Liver (tissue), 9 donors: ENCODE data around the gene FAM53B. TPM values are rescaled to one million over a fixed set of nuclear protein-coding genes. Genes with fewer than 3 reads are reported as not detected.

ENCODE experiments used
- DNase-seq: peaks from one replicate; pipeline ENCODE4 v3.0.0-alpha.2; 2017; ENCODE audit warnings: low spot score
- H3K27ac ChIP-seq, 2 donors: one replicate each; pipeline ENCODE4 v1.7.0; 2013; ENCODE audit warnings: inconsistent platforms in 2 of 2, low read length in 2 of 2, control low read depth in 1 of 2, low read depth in 1 of 2, mild to moderate bottlenecking in 1 of 2
- H3K27me3 ChIP-seq, 4 donors: one replicate each; pipeline versions ENCODE4 v1.6.1 to v1.7.0; 2013; ENCODE audit warnings: low read length in 3 of 4, inconsistent platforms in 1 of 4, mild to moderate bottlenecking in 1 of 4, moderate library complexity in 1 of 4; ENCODE audit not compliant: control insufficient read depth in 4 of 4, insufficient read depth in 4 of 4
- H3K36me3 ChIP-seq, 4 donors: one replicate each; pipeline versions ENCODE4 v1.6.1 to v1.7.0; 2013; ENCODE audit warnings: low read length in 3 of 4, mild to moderate bottlenecking in 3 of 4, low read depth in 1 of 4, moderate library complexity in 1 of 4; ENCODE audit not compliant: control insufficient read depth in 4 of 4, insufficient read depth in 3 of 4
- H3K4me1 ChIP-seq, 4 donors: one replicate each; pipeline versions ENCODE4 v1.6.1 to v1.7.0; 2013; ENCODE audit warnings: low read length in 3 of 4, mild to moderate bottlenecking in 3 of 4, moderate library complexity in 1 of 4; ENCODE audit not compliant: control insufficient read depth in 4 of 4, insufficient read depth in 4 of 4
- H3K4me3 ChIP-seq, 3 donors: one replicate each; pipeline versions ENCODE4 v1.6.1 to v1.7.0; 2013; ENCODE audit warnings: low read length in 3 of 3, control low read depth in 1 of 3, low read depth in 1 of 3, mild to moderate bottlenecking in 1 of 3
- H3K9ac ChIP-seq, 2 donors: one replicate each; pipeline ENCODE4 v1.7.0; 2013; ENCODE audit warnings: low read length in 2 of 2, mild to moderate bottlenecking in 2 of 2, moderate library complexity in 2 of 2, control low read depth in 1 of 2, low read depth in 1 of 2
- H3K9me3 ChIP-seq, 4 donors: one replicate each; pipeline versions ENCODE4 v1.6.1 to v1.7.0; 2013; ENCODE audit warnings: low read length in 3 of 4; ENCODE audit not compliant: control insufficient read depth in 4 of 4
- ATF3 ChIP-seq: IDR thresholded peaks from 2 replicates; pipeline ENCODE4 v1.6.1; 2016; ENCODE audit warnings: antibody characterized with exemption
- EGR1 ChIP-seq, 2 donors: IDR thresholded peaks; 2 replicates each; pipeline ENCODE4 v1.6.1; 2016 to 2018; ENCODE audit warnings: antibody characterized with exemption in 2 of 2, low read depth in 2 of 2
- FOXA1 ChIP-seq: IDR thresholded peaks from 2 replicates; pipeline ENCODE4 v1.6.1; 2016; ENCODE audit warnings: antibody characterized with exemption
- FOXA2 ChIP-seq: IDR thresholded peaks from 2 replicates; pipeline ENCODE4 v1.6.1; 2016; ENCODE audit warnings: antibody characterized with exemption
- GABPA ChIP-seq, 2 donors: IDR thresholded peaks in 1 of 2; conservative IDR thresholded peaks in 1 of 2; 2 replicates each; pipeline ENCODE4 v1.6.1; 2016; ENCODE audit warnings: antibody characterized with exemption in 2 of 2, mild to moderate bottlenecking in 1 of 2, moderate library complexity in 1 of 2
- HNF4A ChIP-seq, 2 donors: conservative IDR thresholded peaks; 2 replicates each; pipeline ENCODE4 v1.6.1; 2016; ENCODE audit warnings: antibody characterized with exemption in 2 of 2, mild to moderate bottlenecking in 2 of 2
- HNF4G ChIP-seq: IDR thresholded peaks from 2 replicates; pipeline ENCODE4 v1.6.1; 2016; ENCODE audit warnings: antibody characterized with exemption
- JUND ChIP-seq, 2 donors: IDR thresholded peaks; 2 replicates each; pipeline ENCODE4 v1.6.1; 2016; ENCODE audit warnings: antibody characterized with exemption in 2 of 2
- MAX ChIP-seq: IDR thresholded peaks from 2 replicates; pipeline ENCODE4 v1.6.1; 2016; ENCODE audit warnings: antibody characterized with exemption
- NR2F2 ChIP-seq: IDR thresholded peaks from 2 replicates; pipeline ENCODE4 v1.6.1; 2016; ENCODE audit warnings: antibody characterized with exemption
- RAD21 ChIP-seq, 2 donors: IDR thresholded peaks; 2 replicates each; pipeline ENCODE4 v1.6.1; 2016; ENCODE audit warnings: antibody characterized with exemption in 2 of 2, mild to moderate bottlenecking in 2 of 2
- RXRA ChIP-seq, 2 donors: IDR thresholded peaks; 2 replicates each; pipeline ENCODE4 v1.6.1; 2017 to 2018; ENCODE audit warnings: antibody characterized with exemption in 2 of 2, mild to moderate bottlenecking in 1 of 2
- SP1 ChIP-seq: IDR thresholded peaks from 2 replicates; pipeline ENCODE4 v1.6.1; 2018; ENCODE audit warnings: antibody characterized with exemption, mild to moderate bottlenecking
- TAF1 ChIP-seq: conservative IDR thresholded peaks from 2 replicates; pipeline ENCODE4 v1.6.1; 2016; ENCODE audit warnings: antibody characterized with exemption, mild to moderate bottlenecking
- YY1 ChIP-seq: IDR thresholded peaks from 2 replicates; pipeline ENCODE4 v1.6.1; 2016; ENCODE audit warnings: antibody characterized with exemption, mild to moderate bottlenecking
- ZBTB33 ChIP-seq: IDR thresholded peaks from 2 replicates; pipeline ENCODE4 v1.6.1; 2016; ENCODE audit warnings: antibody characterized with exemption
- WGBS: extraction: QIAGEN DNeasy Blood & Tissue Kit; methylation state at CpG from one replicate; pipeline ENCODE4 v1.1.7; 2013; 5-methylcytosine and 5-hydroxymethylcytosine counted together
- polyA plus RNA-seq, 2 donors: library from polyadenylated mRNA; stranded (reverse) in 1 of 2; unstranded in 1 of 2; fragments of 200-250 nt in 1 of 2; fragments of >200 nt in 1 of 2; fragmentation: Nextera tagmentation in 1 of 2; extraction: Ambion mirVana in 1 of 2; gene quantifications; one replicate each; pipeline versions ENCODE4 v1.2.1 to v1.2.3, GENCODE V29; 2013 to 2015
- total RNA-seq, 2 donors: library from RNA; depleted of rRNA; stranded (reverse); fragments of >200 nt; gene quantifications; one replicate each; pipeline ENCODE4 v1.2.3, GENCODE V29; 2014
- TF ChIP-seq, protein P1 (sequence below): IDR thresholded peaks from 2 replicates; pipeline ENCODE4 v1.6.1; 2016; ENCODE audit warnings: antibody characterized with exemption, mild to moderate bottlenecking
- donor health status: healthy.
- donor health status: healthy.
- donor health status: healthy.
- donor health status: healthy.
- donor health status: healthy.

FAM53B gene
- total and polyA plus RNA-seq, 4 donors = 1.1 to 24.0 (median 6.3) TPM

- no peaks in the 10 kb centered on the region for H3K27me3 ChIP-seq
- peak overlapping the region; percentile 43 to 70 for H3K27ac ChIP-seq
- H3K4me1 ChIP-seq = peaks cover 7 to 35% (median 20%) of the 10 kb centered on the region in 4 donors
- no peak overlapping the region for H3K4me3 ChIP-seq
- 96% methylated on average over 13 of the region's 13 CpGs for WGBS
- H3K36me3 ChIP-seq = no peaks in the 10 kb centered on the region
- DNase-seq = no peak
- no peak for TF ChIP-seq RAD21 (IDR thresholded peaks at IDR 0.05)
- TF ChIP-seq TAF1 = no peak
- TF ChIP-seq EGR1 (IDR thresholded peaks at IDR 0.05; ENCODE audit: low read depth in 2 of 2) = no peak
- TF ChIP-seq YY1 = no peak
- no peak for TF ChIP-seq GABPA (IDR thresholded peaks at IDR 0.05 in 1 of 2, conservative IDR thresholded peaks at IDR 0.05 in 1 of 2)
- TF ChIP-seq, protein P1, sequence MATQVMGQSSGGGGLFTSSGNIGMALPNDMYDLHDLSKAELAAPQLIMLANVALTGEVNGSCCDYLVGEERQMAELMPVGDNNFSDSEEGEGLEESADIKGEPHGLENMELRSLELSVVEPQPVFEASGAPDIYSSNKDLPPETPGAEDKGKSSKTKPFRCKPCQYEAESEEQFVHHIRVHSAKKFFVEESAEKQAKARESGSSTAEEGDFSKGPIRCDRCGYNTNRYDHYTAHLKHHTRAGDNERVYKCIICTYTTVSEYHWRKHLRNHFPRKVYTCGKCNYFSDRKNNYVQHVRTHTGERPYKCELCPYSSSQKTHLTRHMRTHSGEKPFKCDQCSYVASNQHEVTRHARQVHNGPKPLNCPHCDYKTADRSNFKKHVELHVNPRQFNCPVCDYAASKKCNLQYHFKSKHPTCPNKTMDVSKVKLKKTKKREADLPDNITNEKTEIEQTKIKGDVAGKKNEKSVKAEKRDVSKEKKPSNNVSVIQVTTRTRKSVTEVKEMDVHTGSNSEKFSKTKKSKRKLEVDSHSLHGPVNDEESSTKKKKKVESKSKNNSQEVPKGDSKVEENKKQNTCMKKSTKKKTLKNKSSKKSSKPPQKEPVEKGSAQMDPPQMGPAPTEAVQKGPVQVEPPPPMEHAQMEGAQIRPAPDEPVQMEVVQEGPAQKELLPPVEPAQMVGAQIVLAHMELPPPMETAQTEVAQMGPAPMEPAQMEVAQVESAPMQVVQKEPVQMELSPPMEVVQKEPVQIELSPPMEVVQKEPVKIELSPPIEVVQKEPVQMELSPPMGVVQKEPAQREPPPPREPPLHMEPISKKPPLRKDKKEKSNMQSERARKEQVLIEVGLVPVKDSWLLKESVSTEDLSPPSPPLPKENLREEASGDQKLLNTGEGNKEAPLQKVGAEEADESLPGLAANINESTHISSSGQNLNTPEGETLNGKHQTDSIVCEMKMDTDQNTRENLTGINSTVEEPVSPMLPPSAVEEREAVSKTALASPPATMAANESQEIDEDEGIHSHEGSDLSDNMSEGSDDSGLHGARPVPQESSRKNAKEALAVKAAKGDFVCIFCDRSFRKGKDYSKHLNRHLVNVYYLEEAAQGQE = no peak
- TF ChIP-seq ATF3 = no peak
- no peak for TF ChIP-seq MAX
- no peak for TF ChIP-seq JUND (IDR thresholded peaks at IDR 0.05)
- no peak for TF ChIP-seq SP1
- TF ChIP-seq HNF4A (conservative IDR thresholded peaks at IDR 0.05) = no peak
- TF ChIP-seq RXRA (IDR thresholded peaks at IDR 0.05) = no peak
- no peak for TF ChIP-seq FOXA1
- no peak for TF ChIP-seq HNF4G
- no peak for TF ChIP-seq NR2F2
- TF ChIP-seq FOXA2 = no peak
- TF ChIP-seq ZBTB33 = no peak
- H3K9me3 ChIP-seq = no peaks in the 10 kb centered on the region
- no peak overlapping the region for H3K9ac ChIP-seq
Measured at GRCh38 chr10:124645467-124646095, 98.6 kb downstream of the FAM53B start.

- no peaks in the 10 kb centered on the region for H3K27me3 ChIP-seq
- no peak overlapping the region for H3K9ac ChIP-seq
- no peaks in the 10 kb centered on the region for H3K36me3 ChIP-seq
- peaks cover 7 to 36% (median 23%) of the 10 kb centered on the region in 4 donors for H3K4me1 ChIP-seq
- no peak overlapping the region for H3K27ac ChIP-seq
- TF ChIP-seq MAX = no peak
- no peak for TF ChIP-seq JUND (IDR thresholded peaks at IDR 0.05)
- TF ChIP-seq RAD21 (IDR thresholded peaks at IDR 0.05) = no peak
- no peak for TF ChIP-seq FOXA1
- no peak for TF ChIP-seq YY1
- TF ChIP-seq RXRA (IDR thresholded peaks at IDR 0.05) = no peak
- no peak for TF ChIP-seq ATF3
- TF ChIP-seq, protein P1 = no peak
- no peak for TF ChIP-seq FOXA2
- no peak overlapping the region for H3K4me3 ChIP-seq
- no peaks in the 10 kb centered on the region for H3K9me3 ChIP-seq
- no peak for DNase-seq
- 97% methylated on average over 10 of the region's 10 CpGs for WGBS
Measured at GRCh38 chr10:124644771-124645415, 99.3 kb downstream of the FAM53B start.
